ENCODE results near the gene PTPRM. TPM values are rescaled to one million over a fixed set of nuclear protein-coding genes. Genes with fewer than 3 reads are reported as not detected.
A peak's percentile ranks its signal among the peaks of the same experiment; 100 is the strongest.

Gene PTPRM
- total and polyA plus RNA-seq, 2 experiments from 2014 or later: 30.9 to 62.8 TPM

DNA sequence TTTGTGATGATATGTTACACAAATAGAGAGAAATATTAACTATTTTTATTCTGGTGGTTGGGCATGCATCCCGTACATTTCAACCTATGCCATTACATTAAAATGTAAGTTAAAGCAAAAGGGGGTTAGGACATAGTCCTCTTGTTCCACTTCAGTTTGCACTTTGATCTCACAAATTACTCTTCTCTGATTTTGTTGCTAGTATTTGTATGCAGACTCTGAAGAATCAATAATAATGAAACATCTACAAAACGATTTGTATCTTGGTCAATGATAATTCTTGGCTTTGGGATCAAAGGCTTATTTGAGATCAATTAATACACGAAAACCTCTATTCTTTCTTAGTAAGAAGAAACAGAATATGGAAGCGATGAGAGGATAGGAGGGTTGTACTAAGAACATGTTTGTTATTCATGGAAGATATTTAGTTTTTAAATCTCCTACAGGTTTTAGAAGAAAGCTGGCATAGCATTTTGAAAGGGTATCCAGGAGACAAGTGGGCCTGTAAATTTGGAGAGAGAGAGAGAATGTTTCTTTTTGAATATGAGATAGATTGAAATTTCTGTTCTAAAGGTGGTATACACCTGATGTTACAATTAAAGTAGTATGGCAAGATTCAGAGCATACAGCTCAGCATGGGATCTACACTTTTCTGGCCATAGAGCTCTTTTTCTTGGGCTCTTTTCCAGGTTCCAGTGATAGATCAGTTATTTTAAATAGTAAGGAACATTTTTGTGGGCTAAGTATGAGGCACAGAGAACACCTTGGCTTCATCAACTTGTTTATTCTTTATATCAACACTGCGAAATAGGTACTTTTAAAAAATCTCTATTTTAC, 347.9 kb downstream of the PTPRM start:
- Histone ChIP-seq H3K9ac (no peak overlapping the region), H3K4me3 (no peak overlapping the region), H3K9me3 (ENCODE audit: low read depth) (no peaks in the 10 kb centered on the region), H3F3A (ENCODE audit: insufficient read depth) (no peaks in the 10 kb centered on the region), H3K9me2 (ENCODE audit: insufficient read depth) (no peaks in the 10 kb centered on the region), H3K4me2 (ENCODE audit: unreplicated experiment) (no peak overlapping the region), H3K27ac (no peak overlapping the region), H3K4me1 (ENCODE audit: insufficient read depth) (no peaks in the 10 kb centered on the region), H3K36me3 (ENCODE audit: low read depth) (no peaks in the 10 kb centered on the region), H3K27me3 (replicated peaks; ENCODE audit: insufficient read depth) (no peaks in the 10 kb centered on the region), H2AFZ (no peak overlapping the region), H3K79me2 (ENCODE audit: insufficient read depth) (peaks cover 8% of the 10 kb centered on the region; the same call in 1 of the 2 replicates), H4K20me1 (ENCODE audit: insufficient read depth) (no peaks in the 10 kb centered on the region)
- TF ChIP-seq EZH2phosphoT487 (IDR thresholded peaks at IDR 0.05; ENCODE audit: insufficient read depth, low read depth) (no peak), EZH2 (IDR thresholded peaks at IDR 0.05; ENCODE audit: insufficient read depth, poor library complexity, severe bottlenecking) (no peak)
- WGBS, 2 experiments (ENCODE audit: low coverage in 1 of 2, low lambda C conversion rate in 2 of 2, missing lambda C conversion rate in 2 of 2): 93 to 96% methylated on average over 5 of the region's 5 CpGs
- in situ Hi-C loops (cut with MboI): no loop called here
- no peak for DNase-seq

DNA sequence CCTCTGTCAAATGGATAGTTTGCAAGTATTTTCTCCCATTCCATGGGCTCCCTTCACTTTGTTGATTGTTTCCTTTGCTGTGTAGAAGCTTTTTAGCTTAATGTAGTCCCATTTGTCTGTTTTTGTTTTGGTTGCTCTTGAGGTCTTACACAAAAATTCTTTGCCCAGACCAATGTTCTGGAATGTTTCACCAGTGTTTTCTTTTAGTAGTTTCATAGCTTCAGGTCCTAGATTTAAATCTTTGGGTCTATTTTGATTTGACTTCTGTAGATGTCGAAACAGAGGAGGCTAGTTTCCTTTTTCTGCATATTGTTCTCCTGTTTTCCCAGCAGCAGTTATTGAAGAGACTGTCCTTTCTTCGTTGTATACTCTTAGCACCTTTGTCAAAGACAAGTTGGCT, 351.6 kb downstream of the PTPRM start:
- H4K20me1 ChIP-seq (ENCODE audit: insufficient read depth): no peaks in the 10 kb centered on the region
- WGBS, 2 experiments (ENCODE audit: low coverage in 1 of 2, low lambda C conversion rate in 2 of 2, missing lambda C conversion rate in 2 of 2): 92 to 96% methylated on average over 2 of the region's 2 CpGs
- no peaks in the 10 kb centered on the region for H3K27me3 ChIP-seq (replicated peaks; ENCODE audit: insufficient read depth)
- H2AFZ ChIP-seq: no peak overlapping the region
- no peaks in the 10 kb centered on the region for H3K9me2 ChIP-seq (ENCODE audit: insufficient read depth)
- peaks cover 26% of the 10 kb centered on the region; the same call in 1 of the 2 replicates for H3K79me2 ChIP-seq (ENCODE audit: insufficient read depth)
- TF ChIP-seq EZH2phosphoT487 (IDR thresholded peaks at IDR 0.05; ENCODE audit: insufficient read depth, low read depth) (no peak), EZH2 (IDR thresholded peaks at IDR 0.05; ENCODE audit: insufficient read depth, poor library complexity, severe bottlenecking) (no peak)
- H3K27ac ChIP-seq: no peak overlapping the region
- no peak for DNase-seq
- H3K4me2 ChIP-seq (ENCODE audit: unreplicated experiment): no peak overlapping the region
- in situ Hi-C loops (cut with MboI): no loop called here
- H3K9ac ChIP-seq: no peak overlapping the region
- H3K9me3 ChIP-seq (ENCODE audit: low read depth): no peaks in the 10 kb centered on the region
- H3K36me3 ChIP-seq (ENCODE audit: low read depth): no peaks in the 10 kb centered on the region
- H3K4me3 ChIP-seq: no peak overlapping the region
- H3K4me1 ChIP-seq (ENCODE audit: insufficient read depth): peaks cover 27% of the 10 kb centered on the region
- H3F3A ChIP-seq (ENCODE audit: insufficient read depth): peaks cover 11% of the 10 kb centered on the region; the same call in 1 of the 2 replicates

DNA sequence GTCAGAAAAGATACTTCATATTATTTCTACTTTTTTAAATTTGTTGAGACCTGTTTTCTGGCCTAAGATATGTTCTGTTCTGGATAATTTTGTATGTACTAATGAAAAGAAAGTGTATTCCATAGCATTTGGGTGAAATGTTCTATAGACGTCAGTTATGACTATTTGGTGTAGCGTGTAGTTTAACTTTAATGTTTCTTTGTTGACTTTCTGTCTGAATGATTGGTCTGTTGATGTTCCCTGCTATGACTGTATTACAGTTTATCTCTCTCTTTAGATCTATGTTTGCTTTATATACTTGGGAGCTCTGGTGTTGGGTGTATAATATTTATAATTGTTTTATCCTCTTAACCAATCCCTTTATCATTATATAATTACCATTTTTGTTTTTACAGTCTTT, 352.4 kb downstream of the PTPRM start:
- no peak overlapping the region for H3K4me3 ChIP-seq
- no peak overlapping the region for H3K27ac ChIP-seq
- WGBS, 2 experiments (ENCODE audit: low coverage in 1 of 2, low lambda C conversion rate in 2 of 2, missing lambda C conversion rate in 2 of 2): 94 to 100% methylated on average over 2 of the region's 2 CpGs
- no peaks in the 10 kb centered on the region for H3K36me3 ChIP-seq (ENCODE audit: low read depth)
- peaks cover 27% of the 10 kb centered on the region for H3K4me1 ChIP-seq (ENCODE audit: insufficient read depth)
- H4K20me1 ChIP-seq (ENCODE audit: insufficient read depth): no peaks in the 10 kb centered on the region
- in situ Hi-C loops (cut with MboI): no loop called here
- no peaks in the 10 kb centered on the region for H3K27me3 ChIP-seq (replicated peaks; ENCODE audit: insufficient read depth)
- H3K9me2 ChIP-seq (ENCODE audit: insufficient read depth): no peaks in the 10 kb centered on the region
- H3K4me2 ChIP-seq (ENCODE audit: unreplicated experiment): no peak overlapping the region
- H3K9me3 ChIP-seq (ENCODE audit: low read depth): no peaks in the 10 kb centered on the region
- no peak for DNase-seq
- H3K79me2 ChIP-seq (ENCODE audit: insufficient read depth): peaks cover 26% of the 10 kb centered on the region; the same call in 1 of the 2 replicates
- no peak overlapping the region for H3K9ac ChIP-seq
- H2AFZ ChIP-seq: no peak overlapping the region
- peaks cover 11% of the 10 kb centered on the region; the same call in 1 of the 2 replicates for H3F3A ChIP-seq (ENCODE audit: insufficient read depth)
- TF ChIP-seq EZH2phosphoT487 (IDR thresholded peaks at IDR 0.05; ENCODE audit: insufficient read depth, low read depth): no peak
- no peak for TF ChIP-seq EZH2 (IDR thresholded peaks at IDR 0.05; ENCODE audit: insufficient read depth, poor library complexity, severe bottlenecking)

DNA sequence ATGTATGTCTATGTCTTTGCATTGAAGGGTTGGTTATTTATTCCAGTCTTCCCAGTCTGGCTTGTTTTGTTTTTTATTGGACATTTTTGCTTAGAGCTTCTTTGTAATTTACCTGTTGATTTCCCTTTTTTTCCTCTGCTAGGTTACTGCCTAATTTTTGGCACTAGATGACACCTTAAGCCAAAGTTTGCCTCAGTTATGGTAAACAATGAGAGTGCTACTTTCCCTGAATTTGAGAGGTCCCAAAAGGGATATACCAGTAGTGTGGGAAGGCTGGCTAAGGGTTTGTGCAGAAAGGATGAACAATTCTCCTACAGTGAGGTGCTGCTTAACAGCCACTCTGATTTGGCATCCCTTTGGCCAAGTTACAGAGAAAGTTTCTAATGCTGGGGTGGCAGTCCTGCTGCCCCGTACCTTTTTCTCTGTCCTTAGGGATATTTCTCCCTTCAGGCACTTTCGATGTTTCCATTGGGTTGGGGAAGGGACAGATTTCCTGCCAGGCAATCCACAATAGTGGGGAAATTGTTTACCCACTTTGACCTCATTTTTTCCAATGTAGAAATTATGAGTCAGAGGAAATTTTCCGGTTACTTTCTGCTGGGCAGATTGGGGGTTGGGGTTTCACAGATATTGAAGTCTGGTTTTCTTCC, 354.9 kb downstream of the PTPRM start:
- Histone ChIP-seq H3K36me3 (ENCODE audit: low read depth) (no peaks in the 10 kb centered on the region), H3F3A (ENCODE audit: insufficient read depth) (peaks cover 11% of the 10 kb centered on the region; the same call in 1 of the 2 replicates), H4K20me1 (ENCODE audit: insufficient read depth) (no peaks in the 10 kb centered on the region), H3K4me1 (ENCODE audit: insufficient read depth) (peaks cover 30% of the 10 kb centered on the region), H3K27ac (peak overlapping the region; percentile 54), H3K27me3 (replicated peaks; ENCODE audit: insufficient read depth) (no peaks in the 10 kb centered on the region), H3K79me2 (ENCODE audit: insufficient read depth) (peaks cover 26% of the 10 kb centered on the region; the same call in 1 of the 2 replicates), H2AFZ (peak overlapping the region; percentile 30; the same call in 1 of the 2 replicates), H3K9ac (peak overlapping the region; percentile 12; the same call in 1 of the 2 replicates), H3K4me2 (ENCODE audit: unreplicated experiment) (peak overlapping the region; percentile 69), H3K9me2 (ENCODE audit: insufficient read depth) (no peaks in the 10 kb centered on the region), H3K9me3 (ENCODE audit: low read depth) (no peaks in the 10 kb centered on the region), H3K4me3 (0 out of 2 replicates have a peak overlapping the region, but pooled peaks have one; percentile 2)
- in situ Hi-C loops (cut with MboI): no loop called here
- WGBS, 2 experiments (ENCODE audit: low coverage in 1 of 2, low lambda C conversion rate in 2 of 2, missing lambda C conversion rate in 2 of 2): 39 to 41% methylated on average over 3 of the region's 3 CpGs
- TF ChIP-seq EZH2 (IDR thresholded peaks at IDR 0.05; ENCODE audit: insufficient read depth, poor library complexity, severe bottlenecking) (no peak), EZH2phosphoT487 (IDR thresholded peaks at IDR 0.05; ENCODE audit: insufficient read depth, low read depth) (no peak)
- peak; percentile 79 for DNase-seq
